HEK293T (cell line): ENCODE data around the gene PLGRKT.
"Not testable (repeated sequence)": the region's sequence is repeated elsewhere in the genome, so short reads cannot be mapped to it uniquely, and the experiment has no call there.

Experiments used
- CTCF ChIA-PET: fragments of 350-600 bp; formaldehyde crosslinking; extraction: SDS; loops from one replicate; lab custom pipeline; 2021; ENCODE audit warnings: antibody characterized with exemption, inconsistent platforms; lab: Yijun Ruan, JAX
- POLR2A ChIA-PET: fragments of 350-600 bp; formaldehyde crosslinking; extraction: SDS; loops from one replicate; lab custom pipeline; 2020; ENCODE audit warnings: antibody characterized with exemption, inconsistent platforms; lab: Yijun Ruan, JAX
- DNase-seq: peaks from one replicate; pipeline ENCODE4 v3.0.0; 2012; ENCODE audit warnings: mixed read lengths; ENCODE audit errors: extremely low spot score
- ARNT ChIP-seq: fragments of 450-650 bp; IDR thresholded peaks from 2 replicates; pipeline ENCODE4 v1.6.1; 2017; ENCODE audit warnings: mild to moderate bottlenecking
- BHLHE40 ChIP-seq: fragments of 450-650 bp; IDR thresholded peaks from 2 replicates; pipeline ENCODE4 v1.6.1; 2016; ENCODE audit warnings: mild to moderate bottlenecking, moderate library complexity, borderline replicate concordance
- CTBP1 ChIP-seq: fragments of 450-650 bp; IDR thresholded peaks from 2 replicates; pipeline ENCODE4 v1.6.1; 2016; ENCODE audit warnings: borderline replicate concordance
- ELF4 ChIP-seq: fragments of 450-650 bp; IDR thresholded peaks from 2 replicates; pipeline ENCODE4 v1.6.1; 2017; ENCODE audit warnings: antibody characterized with exemption
- FOXA1 ChIP-seq: fragments of 450-650 bp; IDR thresholded peaks from 2 replicates; pipeline ENCODE4 v1.6.1; 2016; ENCODE audit warnings: mild to moderate bottlenecking
- FOXK2 ChIP-seq: fragments of 450-650 bp; IDR thresholded peaks from 2 replicates; pipeline ENCODE4 v1.6.1; 2016; ENCODE audit warnings: mild to moderate bottlenecking
- FOXM1 ChIP-seq: fragments of 450-650 bp; IDR thresholded peaks from 2 replicates; pipeline ENCODE4 v1.6.1; 2017; ENCODE audit warnings: mild to moderate bottlenecking, borderline replicate concordance
- HDGF ChIP-seq: fragments of 450-650 bp; IDR thresholded peaks from 2 replicates; pipeline ENCODE4 v1.6.1; 2017; ENCODE audit warnings: antibody characterized with exemption, borderline replicate concordance
- L3MBTL2 ChIP-seq: fragments of 450-650 bp; conservative IDR thresholded peaks from 2 replicates; pipeline ENCODE4 v1.6.1; 2016; ENCODE audit warnings: mild to moderate bottlenecking
- LEF1 ChIP-seq: fragments of 450-650 bp; IDR thresholded peaks from 2 replicates; pipeline ENCODE4 v1.6.1; 2017; ENCODE audit warnings: mild to moderate bottlenecking, borderline replicate concordance
- NFRKB ChIP-seq: fragments of 450-650 bp; IDR thresholded peaks from 2 replicates; pipeline ENCODE4 v1.6.1; 2016; ENCODE audit warnings: mild to moderate bottlenecking, moderate library complexity
- SP1 ChIP-seq: fragments of 450-650 bp; IDR thresholded peaks from 2 replicates; pipeline ENCODE4 v1.6.1; 2017
- SUZ12 ChIP-seq: fragments of 450-650 bp; IDR thresholded peaks from 2 replicates; pipeline ENCODE4 v1.6.1; 2016; ENCODE audit warnings: mild to moderate bottlenecking
- TARDBP ChIP-seq: fragments of 450-650 bp; IDR thresholded peaks from 2 replicates; pipeline ENCODE4 v1.6.1; 2016
- ZNF384 ChIP-seq: fragments of 450-650 bp; IDR thresholded peaks from 2 replicates; pipeline ENCODE4 v1.6.1; 2016
- TF ChIP-seq, protein P1 (sequence below): fragments of 450-650 bp; IDR thresholded peaks from 2 replicates; pipeline ENCODE4 v1.6.1; 2016

PLGRKT gene

DNA sequence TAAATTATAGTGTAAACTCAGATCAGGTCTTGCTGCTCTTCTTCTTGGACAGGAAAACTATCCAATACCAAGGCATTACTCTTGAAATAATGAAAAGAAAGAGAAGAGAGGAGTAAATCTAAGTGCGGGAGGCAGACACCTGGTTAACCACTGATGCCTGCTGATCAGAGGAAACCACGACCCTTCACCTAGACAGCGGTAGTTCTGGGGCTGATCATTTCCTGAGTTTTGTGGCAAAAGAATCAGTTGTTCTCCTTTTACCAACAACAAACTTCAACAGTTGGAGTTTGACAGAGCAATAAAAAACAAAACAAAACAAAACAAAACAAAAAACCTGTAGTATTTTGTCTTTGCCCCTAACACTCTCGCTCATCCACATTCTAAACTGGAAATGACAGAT, 101.0 kb downstream of the PLGRKT start:
- DNase-seq, result no peak
- POLR2A ChIA-PET, result interaction anchor here (0.7 kb wide), 1 partner anchor 21 kb away, joined by 3 read pairs; no protein-coding TSS in a partner anchor
- TF ChIP-seq FOXA1 (no peak), ZNF384 (no peak)
- CTCF ChIA-PET, result no interaction called here

- DNase-seq, POLR2A ChIA-PET, CTCF ChIA-PET: not testable (repeated sequence)
These were observed 106.4 kb downstream of the PLGRKT start for GRCh38 chr9:5331276-5331675.

GRCh38 chr9:5326893-5327548, 110.7 kb downstream of the PLGRKT start:
- TF ChIP-seq SUZ12, result no peak
- TF ChIP-seq FOXM1, result no peak
- no peak for TF ChIP-seq ZNF384
- TF ChIP-seq FOXK2, result no peak
- no peak for TF ChIP-seq ARNT
- no peak for TF ChIP-seq LEF1
- no peak for TF ChIP-seq CTBP1
- CTCF ChIA-PET, result no interaction called here
- POLR2A ChIA-PET, result no interaction called here
- DNase-seq, result no peak

- no peak for TF ChIP-seq CTBP1
- ChIA-PET POLR2A (no interaction called here), CTCF (no interaction called here)
- no peak for DNase-seq
These were observed 111.5 kb downstream of the PLGRKT start for GRCh38 chr9:5326187-5326586.

- DNase-seq, CTCF ChIA-PET, POLR2A ChIA-PET: not testable (repeated sequence)
These were observed 116.1 kb downstream of the PLGRKT start for GRCh38 chr9:5321601-5322000.

DNA sequence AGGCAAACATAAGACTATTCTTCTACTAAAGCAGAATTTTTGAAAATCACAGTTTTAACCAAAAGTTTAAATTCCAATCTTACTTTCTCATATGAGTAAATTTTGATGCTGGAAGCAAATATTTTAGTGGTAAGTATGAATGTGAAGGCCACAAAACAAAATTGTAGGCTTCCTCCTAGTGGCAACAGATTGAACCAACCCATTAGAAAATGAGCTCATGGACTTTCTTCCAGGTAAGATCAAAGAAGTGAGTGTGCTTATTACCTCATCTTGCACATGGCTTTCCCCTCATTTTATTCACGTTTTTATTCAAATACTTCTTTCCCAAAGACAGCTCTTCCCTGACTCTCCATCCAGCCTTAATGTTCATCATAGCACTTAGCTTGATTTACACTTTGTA, 116.7 kb downstream of the PLGRKT start:
- TF ChIP-seq ZNF384 (no peak), CTBP1 (no peak), ELF4 (no peak), TARDBP (no peak), FOXA1 (no peak), FOXM1 (no peak), HDGF (no peak), BHLHE40 (no peak), FOXK2 (no peak), ARNT (no peak), L3MBTL2 (no peak), SP1 (no peak)
- TF ChIP-seq, protein P1, sequence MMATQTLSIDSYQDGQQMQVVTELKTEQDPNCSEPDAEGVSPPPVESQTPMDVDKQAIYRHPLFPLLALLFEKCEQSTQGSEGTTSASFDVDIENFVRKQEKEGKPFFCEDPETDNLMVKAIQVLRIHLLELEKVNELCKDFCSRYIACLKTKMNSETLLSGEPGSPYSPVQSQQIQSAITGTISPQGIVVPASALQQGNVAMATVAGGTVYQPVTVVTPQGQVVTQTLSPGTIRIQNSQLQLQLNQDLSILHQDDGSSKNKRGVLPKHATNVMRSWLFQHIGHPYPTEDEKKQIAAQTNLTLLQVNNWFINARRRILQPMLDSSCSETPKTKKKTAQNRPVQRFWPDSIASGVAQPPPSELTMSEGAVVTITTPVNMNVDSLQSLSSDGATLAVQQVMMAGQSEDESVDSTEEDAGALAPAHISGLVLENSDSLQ, result no peak
- DNase-seq, result no peak
- ChIA-PET CTCF (no interaction called here), POLR2A (no interaction called here)

DNA sequence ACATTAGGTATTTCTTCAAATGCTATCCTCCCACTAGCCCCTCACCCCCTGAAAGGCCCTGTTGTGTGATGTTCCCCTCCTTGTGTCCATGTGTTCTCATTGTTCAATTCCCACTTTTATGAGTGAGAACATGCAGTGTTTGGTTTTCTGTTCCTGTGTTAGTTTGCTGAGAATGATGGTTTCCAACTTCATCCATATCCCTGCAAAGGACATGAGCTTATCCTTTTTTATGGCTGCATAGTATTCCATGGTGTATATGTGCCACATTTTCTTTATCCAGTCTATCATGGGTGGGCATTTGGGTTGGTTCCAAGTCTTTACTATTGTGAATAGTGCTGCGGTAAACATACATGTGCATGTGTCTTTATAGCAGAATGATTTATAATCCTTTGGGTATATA, 121.3 kb downstream of the PLGRKT start:
- DNase-seq, POLR2A ChIA-PET, CTCF ChIA-PET: not testable (repeated sequence)

GRCh38 chr9:5315187-5315923, 122.4 kb downstream of the PLGRKT start:
- no peak for DNase-seq
- ChIA-PET CTCF (no interaction called here), POLR2A (interaction anchor here (0.6 kb wide), 1 partner anchor 22 kb away, joined by 3 read pairs; no protein-coding TSS in a partner anchor)
- TF ChIP-seq BHLHE40 (no peak), SP1 (no peak), NFRKB (no peak), SUZ12 (no peak), ARNT (no peak), CTBP1 (no peak), ELF4 (no peak), LEF1 (no peak), L3MBTL2 (no peak), TARDBP (no peak), FOXK2 (no peak), FOXA1 (no peak), ZNF384 (no peak)
- TF ChIP-seq, protein P1, result no peak
